Measurements from ENCODE around the gene MACROD2. TPM values are rescaled to one million over a fixed set of nuclear protein-coding genes. Genes with fewer than 3 reads are reported as not detected.

Gene MACROD2
- polyA plus RNA-seq, 1 donor (not counting 4 experiments of a cell fraction or from before 2014, with no cell fraction given), result 0.71 TPM

GRCh38 chr20:14198416-14198815 is 203.1 kb downstream of the MACROD2 start:
- H4K20me1 ChIP-seq (ENCODE audit: control insufficient read depth, extremely low read depth, insufficient read depth, low read length), result no peaks in the 10 kb centered on the region
- H3K9ac ChIP-seq (ENCODE audit: control insufficient read depth, extremely low read depth, insufficient read depth, low read length), result no peak overlapping the region
- no peak overlapping the region for H3K4me3 ChIP-seq (ENCODE audit: control insufficient read depth in 2 of 3, extremely low read depth in 1 of 3, insufficient read depth in 2 of 3, low read depth in 1 of 3, low read length in 3 of 3)
- no peak overlapping the region for H3K27ac ChIP-seq (ENCODE audit: control insufficient read depth, insufficient read depth, low read length)
- H3K36me3 ChIP-seq (ENCODE audit: control insufficient read depth in 2 of 2, extremely low read depth in 1 of 2, insufficient read depth in 2 of 2, low read length in 2 of 2), result no peaks in the 10 kb centered on the region
- H3K4me2 ChIP-seq (ENCODE audit: control insufficient read depth, extremely low read depth, insufficient read depth, low read depth, low read length), result no peak overlapping the region
- H3K79me2 ChIP-seq (ENCODE audit: control insufficient read depth, insufficient read depth, low read length), result no peaks in the 10 kb centered on the region
- H2AFZ ChIP-seq (ENCODE audit: control insufficient read depth, low read length), result no peak overlapping the region
- H3K9me1 ChIP-seq (ENCODE audit: control insufficient read depth, extremely low read depth, insufficient read depth, low read length), result no peaks in the 10 kb centered on the region
- TF ChIP-seq CTCF (optimal IDR thresholded peaks at IDR 0.05 in 1 of 3, IDR thresholded peaks at IDR 0.05 in 1 of 3, conservative IDR thresholded peaks at IDR 0.05 in 1 of 3; ENCODE audit: extremely low read depth in 1 of 3, insufficient read depth in 2 of 3, low read length in 3 of 3) (no peak), EZH2 (IDR thresholded peaks at IDR 0.05; ENCODE audit: low read length) (no peak)
- no peak for DNase-seq (ENCODE audit: low read depth, low spot score)
- no peaks in the 10 kb centered on the region for H3K4me1 ChIP-seq (ENCODE audit: control insufficient read depth, extremely low read depth, insufficient read depth, low read length)
- H3K27me3 ChIP-seq (ENCODE audit: control insufficient read depth, extremely low read depth, insufficient read depth, low read length), result no peaks in the 10 kb centered on the region
- FAIRE-seq, result no peak
- no peaks in the 10 kb centered on the region for H3K9me3 ChIP-seq (ENCODE audit: control insufficient read depth, low read depth, low read length)
- dilution Hi-C loops (cut with MboI; ENCODE audit: extremely low pct_ligation_motif_present, low sequenced_read_pairs), result no loop called here

GRCh38 chr20:14199111-14199510 is 203.8 kb downstream of the MACROD2 start:
- Histone ChIP-seq H3K9me1 (ENCODE audit: control insufficient read depth, extremely low read depth, insufficient read depth, low read length) (no peaks in the 10 kb centered on the region), H4K20me1 (ENCODE audit: control insufficient read depth, extremely low read depth, insufficient read depth, low read length) (no peaks in the 10 kb centered on the region), H3K4me2 (ENCODE audit: control insufficient read depth, extremely low read depth, insufficient read depth, low read depth, low read length) (no peak overlapping the region), H3K4me3 (ENCODE audit: control insufficient read depth in 2 of 3, extremely low read depth in 1 of 3, insufficient read depth in 2 of 3, low read depth in 1 of 3, low read length in 3 of 3) (no peak overlapping the region), H3K79me2 (ENCODE audit: control insufficient read depth, insufficient read depth, low read length) (no peaks in the 10 kb centered on the region), H3K36me3 (ENCODE audit: control insufficient read depth in 2 of 2, extremely low read depth in 1 of 2, insufficient read depth in 2 of 2, low read length in 2 of 2) (no peaks in the 10 kb centered on the region), H3K4me1 (ENCODE audit: control insufficient read depth, extremely low read depth, insufficient read depth, low read length) (no peaks in the 10 kb centered on the region), H3K9ac (ENCODE audit: control insufficient read depth, extremely low read depth, insufficient read depth, low read length) (no peak overlapping the region), H3K9me3 (ENCODE audit: control insufficient read depth, low read depth, low read length) (no peaks in the 10 kb centered on the region), H3K27me3 (ENCODE audit: control insufficient read depth, extremely low read depth, insufficient read depth, low read length) (no peaks in the 10 kb centered on the region), H3K27ac (ENCODE audit: control insufficient read depth, insufficient read depth, low read length) (no peak overlapping the region), H2AFZ (ENCODE audit: control insufficient read depth, low read length) (no peak overlapping the region)
- DNase-seq (ENCODE audit: low read depth, low spot score), result no peak
- dilution Hi-C loops (cut with MboI; ENCODE audit: extremely low pct_ligation_motif_present, low sequenced_read_pairs), result no loop called here
- no peak for FAIRE-seq
- TF ChIP-seq CTCF (optimal IDR thresholded peaks at IDR 0.05 in 1 of 3, IDR thresholded peaks at IDR 0.05 in 1 of 3, conservative IDR thresholded peaks at IDR 0.05 in 1 of 3; ENCODE audit: extremely low read depth in 1 of 3, insufficient read depth in 2 of 3, low read length in 3 of 3), result no peak
- TF ChIP-seq EZH2 (IDR thresholded peaks at IDR 0.05; ENCODE audit: low read length), result no peak
